ENCODE results near the gene F5.

Gene F5

GRCh38 chr1:169513208-169513607 is 73.1 kb downstream of the F5 start:
- Histone ChIP-seq H3K27me3 (no peaks in the 10 kb centered on the region), H3K9me3 (no peaks in the 10 kb centered on the region), H3K4me3 (no peak overlapping the region), H3K27ac (peak overlapping the region; percentile 45 to 67), H3K4me1 (peaks cover 0 to 39% (median 11%) of the 10 kb centered on the region in 4 donors), H3K36me3 (no peaks in the 10 kb centered on the region)
- intact Hi-C loops (cut with DNase I; ENCODE audit: low total_unique reads) = no loop called here
- TF ChIP-seq, protein P1, sequence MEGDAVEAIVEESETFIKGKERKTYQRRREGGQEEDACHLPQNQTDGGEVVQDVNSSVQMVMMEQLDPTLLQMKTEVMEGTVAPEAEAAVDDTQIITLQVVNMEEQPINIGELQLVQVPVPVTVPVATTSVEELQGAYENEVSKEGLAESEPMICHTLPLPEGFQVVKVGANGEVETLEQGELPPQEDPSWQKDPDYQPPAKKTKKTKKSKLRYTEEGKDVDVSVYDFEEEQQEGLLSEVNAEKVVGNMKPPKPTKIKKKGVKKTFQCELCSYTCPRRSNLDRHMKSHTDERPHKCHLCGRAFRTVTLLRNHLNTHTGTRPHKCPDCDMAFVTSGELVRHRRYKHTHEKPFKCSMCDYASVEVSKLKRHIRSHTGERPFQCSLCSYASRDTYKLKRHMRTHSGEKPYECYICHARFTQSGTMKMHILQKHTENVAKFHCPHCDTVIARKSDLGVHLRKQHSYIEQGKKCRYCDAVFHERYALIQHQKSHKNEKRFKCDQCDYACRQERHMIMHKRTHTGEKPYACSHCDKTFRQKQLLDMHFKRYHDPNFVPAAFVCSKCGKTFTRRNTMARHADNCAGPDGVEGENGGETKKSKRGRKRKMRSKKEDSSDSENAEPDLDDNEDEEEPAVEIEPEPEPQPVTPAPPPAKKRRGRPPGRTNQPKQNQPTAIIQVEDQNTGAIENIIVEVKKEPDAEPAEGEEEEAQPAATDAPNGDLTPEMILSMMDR (IDR thresholded peaks at IDR 0.05) = no peak
- peak in 1 of 2 donors; percentile 23 for DNase-seq

DNA sequence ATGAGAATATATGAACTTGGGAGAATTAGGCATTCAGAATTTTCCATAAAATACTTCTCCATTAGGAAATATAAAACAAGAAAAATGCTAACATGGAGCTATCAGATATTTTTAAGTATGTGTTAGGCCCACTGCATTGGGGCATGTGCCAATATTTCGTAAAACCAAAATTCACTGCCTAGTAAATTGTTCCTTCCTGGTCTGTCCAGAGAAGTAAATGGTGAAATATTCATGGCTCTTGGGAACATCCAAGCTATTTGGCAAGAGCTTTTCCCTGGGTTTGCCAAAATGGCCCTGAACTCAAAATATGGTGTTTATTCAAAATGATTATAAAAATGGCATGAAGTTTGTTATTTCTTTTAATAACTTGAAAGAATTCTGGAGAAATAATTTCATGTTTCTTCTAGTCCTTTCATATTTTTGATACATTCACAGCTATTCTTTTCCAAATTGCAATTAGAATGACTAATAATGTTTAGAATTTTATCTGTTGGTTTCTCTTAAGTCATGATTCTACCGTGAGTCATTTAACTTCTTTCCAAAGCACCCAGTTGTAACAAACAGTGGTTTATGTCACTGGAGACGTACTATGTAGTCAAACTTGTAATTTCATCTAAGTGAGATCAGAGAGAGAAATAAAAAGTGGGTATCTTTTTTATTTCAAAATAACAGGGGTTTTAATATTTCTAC is 74.8 kb downstream of the F5 start:
- no peaks in the 10 kb centered on the region for H3K27me3 ChIP-seq
- peaks cover 0 to 40% (median 12%) of the 10 kb centered on the region in 4 donors for H3K4me1 ChIP-seq
- peak; percentile 60 to 67 for DNase-seq
- TF ChIP-seq, protein P1 (IDR thresholded peaks at IDR 0.05) = no peak
- H3K9me3 ChIP-seq = no peaks in the 10 kb centered on the region
- peak overlapping the region; percentile 45 to 67 for H3K27ac ChIP-seq
- no peak overlapping the region for H3K4me3 ChIP-seq
- H3K36me3 ChIP-seq = no peaks in the 10 kb centered on the region
- intact Hi-C loops (cut with DNase I; ENCODE audit: low total_unique reads) = no loop called here

DNA sequence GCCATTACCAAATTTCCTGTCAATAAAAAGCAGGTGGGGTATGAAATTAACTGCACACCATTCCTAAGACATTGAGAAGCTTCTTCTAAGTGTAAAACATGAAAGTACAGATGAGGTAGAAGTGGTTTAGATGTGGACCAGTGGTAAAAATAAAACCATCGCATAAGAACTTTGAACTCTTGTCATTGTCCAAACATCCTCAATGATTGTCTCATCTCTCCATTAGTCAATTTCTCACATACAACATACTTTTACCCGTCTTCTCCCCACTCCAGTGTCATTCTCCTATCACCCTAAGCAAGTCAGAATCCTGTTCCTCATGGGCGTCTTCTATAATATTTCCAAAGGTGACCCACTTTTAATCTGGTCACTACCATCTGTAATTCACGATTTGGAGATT is 76.2 kb downstream of the F5 start:
- Histone ChIP-seq H3K36me3 (no peaks in the 10 kb centered on the region), H3K27ac (peak overlapping the region; percentile 45 to 67), H3K9me3 (no peaks in the 10 kb centered on the region), H3K4me1 (peaks cover 0 to 40% (median 12%) of the 10 kb centered on the region in 4 donors), H3K27me3 (no peaks in the 10 kb centered on the region), H3K4me3 (no peak overlapping the region)
- intact Hi-C loops (cut with DNase I; ENCODE audit: low total_unique reads) = no loop called here
- TF ChIP-seq, protein P1 (IDR thresholded peaks at IDR 0.05) = no peak
- DNase-seq = no peak

- no peak overlapping the region for H3K27ac ChIP-seq
- H3K27me3 ChIP-seq = no peaks in the 10 kb centered on the region
- no peak overlapping the region for H3K4me3 ChIP-seq
- intact Hi-C loops (cut with DNase I; ENCODE audit: low total_unique reads) = no loop called here
- peaks cover 0 to 40% (median 12%) of the 10 kb centered on the region in 4 donors for H3K4me1 ChIP-seq
- H3K36me3 ChIP-seq = no peaks in the 10 kb centered on the region
- no peaks in the 10 kb centered on the region for H3K9me3 ChIP-seq
- DNase-seq = no peak
- TF ChIP-seq, protein P1 (IDR thresholded peaks at IDR 0.05) = no peak
Observed at GRCh38 chr1:169509354-169509753, 76.9 kb downstream of the F5 start.

GRCh38 chr1:169508432-169509338 is 77.6 kb downstream of the F5 start:
- Histone ChIP-seq H3K4me1 (peaks cover 0 to 40% (median 12%) of the 10 kb centered on the region in 4 donors), H3K27ac (no peak overlapping the region), H3K9me3 (no peaks in the 10 kb centered on the region), H3K36me3 (no peaks in the 10 kb centered on the region), H3K27me3 (no peaks in the 10 kb centered on the region), H3K4me3 (no peak overlapping the region)
- DNase-seq = no peak
- intact Hi-C loops (cut with DNase I; ENCODE audit: low total_unique reads) = no loop called here
- TF ChIP-seq, protein P1 (IDR thresholded peaks at IDR 0.05) = no peak

All from tibial artery (tissue), 4 donors.